B cell (primary cell): Measurements from ENCODE around the gene ODC1.

ENCODE experiments used
- CTCF ChIP-seq: fragments of 200-600 bp; IDR thresholded peaks from one replicate; pipeline ENCODE4 v1.8.0; 2022; ENCODE audit warnings: antibody characterized with exemption, mild to moderate bottlenecking
- EZH2 ChIP-seq: IDR thresholded peaks from 2 replicates; pipeline ENCODE4 v1.6.1; 2012; ENCODE audit warnings: borderline replicate concordance, low read depth, mild to moderate bottlenecking, moderate library complexity, low read length; ENCODE audit not compliant: insufficient read depth, poor library complexity, severe bottlenecking

- TF ChIP-seq EZH2 (no peak), CTCF (no peak)
These were observed 22.4 kb downstream of the ODC1 start for GRCh38 chr2:10425699-10426098.
